ENCODE results near the gene NME4.

NME4 gene

GRCh38 chr16:363766-364490 is 33.1 kb upstream of the NME4 start:
- DNase-seq: no peak

- DNase-seq: no peak
Observed at GRCh38 chr16:364595-365491, 32.2 kb upstream of the NME4 start.

- no peak for DNase-seq
Observed at GRCh38 chr16:366476-366875, 30.5 kb upstream of the NME4 start.

- DNase-seq: no peak
Observed at GRCh38 chr16:367333-367903, 29.6 kb upstream of the NME4 start.

- DNase-seq: no peak
Observed at GRCh38 chr16:368388-369158, 28.4 kb upstream of the NME4 start.

- DNase-seq: no peak
Observed at GRCh38 chr16:369275-369865, 27.6 kb upstream of the NME4 start.

GRCh38 chr16:369866-370436 is 27.0 kb upstream of the NME4 start:
- no peak for DNase-seq

- DNase-seq: peak; percentile 83 to 93
Observed at GRCh38 chr16:370443-370842, 26.6 kb upstream of the NME4 start, which contains the start of gene MRPL28. Gene MRPL28, minus strand, starts transcription at chr16:370538. Its CDS starts 320 bp downstream, at chr16:370218.

GRCh38 chr16:370979-371514 is 26.0 kb upstream of the NME4 start:
- no peak for DNase-seq

GRCh38 chr16:371515-372301 is 25.3 kb upstream of the NME4 start:
- no peak for DNase-seq

- no peak for DNase-seq
Observed at GRCh38 chr16:372302-372983, 24.6 kb upstream of the NME4 start.

GRCh38 chr16:373020-373598 is 23.9 kb upstream of the NME4 start:
- DNase-seq: no peak

- DNase-seq: no peak
Observed at GRCh38 chr16:373848-374615, 23.0 kb upstream of the NME4 start.

- DNase-seq: no peak
Observed at GRCh38 chr16:374616-374926, 22.4 kb upstream of the NME4 start.

- no peak for DNase-seq
Observed at GRCh38 chr16:375212-375611, 21.8 kb upstream of the NME4 start.

- DNase-seq: no peak
Observed at GRCh38 chr16:375927-376816, 20.8 kb upstream of the NME4 start.

GRCh38 chr16:376817-377418 is 20.1 kb upstream of the NME4 start:
- no peak for DNase-seq

GRCh38 chr16:377419-377951 is 19.5 kb upstream of the NME4 start:
- DNase-seq: no peak
